Measurements from ENCODE around the gene PIK3C2A. TPM values are rescaled to one million over a fixed set of nuclear protein-coding genes. Genes with fewer than 3 reads are reported as not detected.

Gene PIK3C2A
- polyA plus RNA-seq, 2 of the 4 experiments (the other 2 are of a cell fraction) = 30.7 to 51.0 TPM

GRCh38 chr11:17188675-17189074, 19.1 kb downstream of the PIK3C2A start:
- no peak overlapping the region for H3K4me3 ChIP-seq
- DNase-seq (ENCODE audit: low read depth in 1 of 2, low spot score in 1 of 2) (no peak), ATAC-seq (no peak), FAIRE-seq (no peak)
- no peaks in the 10 kb centered on the region for H3K4me1 ChIP-seq
- H3K27ac ChIP-seq = no peak overlapping the region
- CTCF ChIA-PET = interaction anchor here (1.1 kb wide), 1 partner anchor 15 kb away, joined by 4 read pairs; no protein-coding TSS in a partner anchor
- POLR2A ChIA-PET = no interaction called here
- H3K4me2 ChIP-seq = no peak overlapping the region
- H3K9me3 ChIP-seq = no peaks in the 10 kb centered on the region
- 84% methylated on average over 2 of the region's 2 CpGs for WGBS (ENCODE audit: missing lambda C conversion rate)
- TF ChIP-seq PHF8 (IDR thresholded peaks at IDR 0.05; ENCODE audit: borderline replicate concordance, low read depth) (no peak), TP53 (CRISPR knock-in tag; IDR thresholded peaks at IDR 0.05) (no peak), BCL3 (IDR thresholded peaks at IDR 0.05) (no peak), ZC3H11A (IDR thresholded peaks at IDR 0.05) (no peak), RCOR1 (IDR thresholded peaks at IDR 0.05; ENCODE audit: low read depth, low read length) (no peak), HOXB5 (CRISPR knock-in tag; IDR thresholded peaks at IDR 0.05) (no peak), ELK1 (IDR thresholded peaks at IDR 0.05; ENCODE audit: low read depth, low read length) (no peak), ZFP36 (IDR thresholded peaks at IDR 0.05; ENCODE audit: borderline replicate concordance, partially characterized antibody) (no peak), NPAS2 (CRISPR knock-in tag; IDR thresholded peaks at IDR 0.05; ENCODE audit: borderline replicate concordance) (no peak), TFCP2L1 (CRISPR knock-in tag; IDR thresholded peaks at IDR 0.05) (no peak), EHMT2 (IDR thresholded peaks at IDR 0.05; ENCODE audit: low read depth) (no peak), MAZ (IDR thresholded peaks at IDR 0.05; ENCODE audit: borderline replicate concordance, low read depth, low read length) (no peak), MAFK (IDR thresholded peaks at IDR 0.05; ENCODE audit: partially characterized antibody) (no peak), FOXS1 (CRISPR knock-in tag; IDR thresholded peaks at IDR 0.05) (no peak), POLR2A (IDR thresholded peaks at IDR 0.05; ENCODE audit: low read length) (no peak), HES2 (IDR thresholded peaks at IDR 0.05) (no peak)

- POLR2A ChIA-PET = no interaction called here
- Histone ChIP-seq H3K4me3 (no peak overlapping the region), H3K4me1 (no peaks in the 10 kb centered on the region), H3K9me3 (no peaks in the 10 kb centered on the region), H3K27ac (no peak overlapping the region), H3K4me2 (no peak overlapping the region)
- 94% methylated on average over 3 of the region's 3 CpGs for WGBS (ENCODE audit: missing lambda C conversion rate)
- TF ChIP-seq KDM1A (IDR thresholded peaks at IDR 0.05; ENCODE audit: low read depth) = no peak
- TF ChIP-seq GATA3 (IDR thresholded peaks at IDR 0.05; ENCODE audit: borderline replicate concordance) = no peak
- no peak for TF ChIP-seq HES2 (IDR thresholded peaks at IDR 0.05)
- TF ChIP-seq HMGXB4 (CRISPR knock-in tag; IDR thresholded peaks at IDR 0.05; ENCODE audit: borderline replicate concordance) = no peak
- TF ChIP-seq TFCP2L1 (CRISPR knock-in tag; IDR thresholded peaks at IDR 0.05) = no peak
- TF ChIP-seq ZSCAN20 (CRISPR knock-in tag; IDR thresholded peaks at IDR 0.05) = no peak
- no peak for TF ChIP-seq MAFK (IDR thresholded peaks at IDR 0.05; ENCODE audit: partially characterized antibody)
- no peak for TF ChIP-seq HDAC2 (IDR thresholded peaks at IDR 0.05)
- no peak for TF ChIP-seq MAZ (IDR thresholded peaks at IDR 0.05; ENCODE audit: borderline replicate concordance, low read depth, low read length)
- no peak for TF ChIP-seq JUN (IDR thresholded peaks at IDR 0.05)
- TF ChIP-seq KDM5A (IDR thresholded peaks at IDR 0.05) = no peak
- no peak for TF ChIP-seq CBX8 (IDR thresholded peaks at IDR 0.05)
- no peak for TF ChIP-seq NFE2L2 (conservative IDR thresholded peaks at IDR 0.05; ENCODE audit: low read length)
- no peak for DNase-seq (ENCODE audit: low read depth in 1 of 2, low spot score in 1 of 2)
- no peak for ATAC-seq
- no peak for FAIRE-seq
- CTCF ChIA-PET = interaction anchor here (1.0 kb wide), 1 partner anchor 11 kb away, joined by 5 read pairs; no protein-coding TSS in a partner anchor
Observed at GRCh38 chr11:17186932-17187692, 20.7 kb downstream of the PIK3C2A start.
